ENCODE data around the gene LHPP.

Gene LHPP

DNA sequence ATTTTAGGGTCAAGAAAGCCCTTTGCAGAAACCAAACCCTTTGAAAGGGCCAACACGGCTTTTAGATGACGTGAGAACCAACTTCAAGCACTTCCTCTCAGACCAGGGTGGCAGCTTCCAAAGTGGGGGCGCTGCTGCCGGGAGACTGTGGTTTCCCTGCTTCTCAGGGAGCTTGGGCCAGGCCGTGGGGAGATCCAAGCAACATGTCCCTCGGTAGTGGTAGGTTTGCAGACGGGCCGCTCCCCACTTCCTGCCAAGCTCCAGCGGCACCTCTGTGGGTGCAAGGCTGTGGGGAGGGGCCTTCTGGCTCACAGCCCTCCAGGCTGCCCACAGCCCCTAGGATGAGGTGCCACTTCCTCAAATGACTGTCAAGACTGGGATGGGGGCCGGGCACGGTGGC is 150.1 kb downstream of the LHPP start:
- POLR2A ChIA-PET: no interaction called here

GRCh38 chr10:124612611-124613498 is 151.2 kb downstream of the LHPP start:
- ChIA-PET CTCF (no interaction called here), POLR2A (no interaction called here)
- DNase-seq (ENCODE audit: low read depth, low spot score): no peak
- no peak overlapping the region for H3K4me3 ChIP-seq (ENCODE audit: low read depth, low read length)
- TF ChIP-seq CTCF (IDR thresholded peaks at IDR 0.05; ENCODE audit: insufficient read depth, low read length, missing control alignments): no peak

More for the DNA sequence above, 150.1 kb downstream of the LHPP start:
- CTCF ChIA-PET: no interaction called here
- H3K4me3 ChIP-seq (ENCODE audit: low read depth, low read length): no peak overlapping the region
- DNase-seq (ENCODE audit: low read depth, low spot score): no peak
- TF ChIP-seq CTCF (IDR thresholded peaks at IDR 0.05; ENCODE audit: insufficient read depth, low read length, missing control alignments): no peak

DNA sequence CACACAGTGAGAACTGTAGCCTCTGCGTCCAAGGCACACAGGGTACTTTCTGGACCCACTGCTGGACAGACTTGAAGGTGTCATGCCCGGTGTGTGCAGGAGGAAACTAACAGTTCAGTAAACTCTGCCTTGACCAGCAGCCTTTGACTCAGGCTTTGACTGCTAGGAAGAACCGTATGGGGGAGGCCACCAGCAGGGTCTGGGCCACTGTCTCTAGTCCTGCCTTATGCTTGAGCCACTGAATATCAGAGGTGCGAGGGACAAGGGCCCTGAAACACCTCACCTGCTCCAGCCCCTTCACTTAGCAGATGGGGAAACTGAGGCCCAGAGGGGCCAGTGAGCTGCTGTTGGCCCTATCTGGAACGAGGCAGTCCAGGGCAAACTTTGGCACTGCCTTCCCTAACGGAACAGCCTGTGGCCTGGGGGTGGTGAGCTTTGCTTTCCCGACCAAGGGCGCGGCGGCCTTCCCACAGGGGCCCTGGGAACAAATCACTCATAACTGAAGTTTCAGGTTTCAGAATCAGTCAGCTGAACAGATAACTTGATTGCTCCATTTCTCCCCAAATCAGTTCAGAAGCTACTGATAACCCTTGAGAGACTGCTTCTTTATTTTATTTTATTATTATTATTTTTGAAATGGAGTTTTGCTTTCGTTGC is 152.5 kb downstream of the LHPP start:
- DNase-seq (ENCODE audit: low read depth, low spot score): no peak
- POLR2A ChIA-PET: no interaction called here
- CTCF ChIA-PET: no interaction called here
- H3K4me3 ChIP-seq (ENCODE audit: low read depth, low read length): no peak overlapping the region
- TF ChIP-seq CTCF (IDR thresholded peaks at IDR 0.05; ENCODE audit: insufficient read depth, low read length, missing control alignments): no peak

GRCh38 chr10:124615259-124615658 is 153.6 kb downstream of the LHPP start:
- ChIA-PET CTCF (no interaction called here), POLR2A (no interaction called here)
- no peak overlapping the region for H3K4me3 ChIP-seq (ENCODE audit: low read depth, low read length)
- no peak for TF ChIP-seq CTCF (IDR thresholded peaks at IDR 0.05; ENCODE audit: insufficient read depth, low read length, missing control alignments)
- no peak for DNase-seq (ENCODE audit: low read depth, low spot score)

DNA sequence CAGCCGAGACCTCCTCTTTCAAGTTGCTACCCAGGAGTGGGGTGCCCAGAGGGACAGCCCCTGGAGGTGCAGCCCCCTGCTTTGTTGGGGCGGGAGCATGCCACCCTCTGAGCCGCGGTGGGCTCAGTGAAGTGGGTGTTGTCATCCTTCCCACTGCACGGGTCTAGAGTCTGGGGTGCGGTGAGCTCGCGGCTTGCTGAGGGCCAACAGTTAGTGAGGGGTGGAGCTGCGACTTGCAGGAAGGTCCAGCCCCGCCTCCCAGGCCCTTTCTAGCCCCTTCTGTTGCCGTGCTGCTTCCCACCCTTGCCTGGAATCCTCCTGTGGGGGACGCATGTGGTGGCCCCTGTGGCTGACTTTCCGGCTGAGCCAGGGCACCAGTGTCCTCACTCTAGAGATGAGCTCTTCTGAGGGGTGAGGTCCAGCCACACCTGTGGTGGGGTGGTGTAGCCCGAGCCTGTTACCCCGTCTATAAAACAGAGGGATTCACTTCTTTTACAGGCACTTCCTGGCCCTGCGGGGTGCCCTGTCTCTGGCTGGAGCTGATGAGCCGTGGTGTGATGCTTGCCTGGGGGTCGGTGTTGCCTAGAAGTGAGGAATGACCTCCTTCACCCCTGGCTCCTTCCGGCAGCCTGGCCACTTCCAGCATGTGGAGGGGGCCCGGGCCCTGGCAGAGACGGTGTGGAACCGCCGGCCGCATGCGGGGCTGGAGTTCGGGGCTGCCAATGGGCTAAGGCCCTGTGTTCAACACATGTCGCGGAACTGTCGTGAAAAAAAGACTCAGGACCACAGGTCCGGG is 154.6 kb downstream of the LHPP start:
- POLR2A ChIA-PET: no interaction called here

More for the DNA sequence above, 154.6 kb downstream of the LHPP start:
- H3K4me3 ChIP-seq (ENCODE audit: low read depth, low read length): no peak overlapping the region
- no peak for DNase-seq (ENCODE audit: low read depth, low spot score)
- CTCF ChIA-PET: interaction anchor here (0.7 kb wide), 1 partner anchor 30 kb away, joined by 3 read pairs; no protein-coding TSS in a partner anchor
- TF ChIP-seq CTCF (IDR thresholded peaks at IDR 0.05; ENCODE audit: insufficient read depth, low read length, missing control alignments): no peak
